Aorta (tissue), 5 donors: Measurements from ENCODE around the gene RNF180. TPM values are rescaled to one million over a fixed set of nuclear protein-coding genes. Genes with fewer than 3 reads are reported as not detected.
"Not testable (repeated sequence)": the region's sequence is repeated elsewhere in the genome, so short reads cannot be mapped to it uniquely, and the experiment has no call there.

Experiments used
- ATAC-seq: fragments of 200-7000 bp; cut with Tn5 transposase; one replicate; pipeline ENCODE4 v1.9.1; 2022; ENCODE audit warnings: moderate library complexity; ENCODE audit not compliant: low FRiP score
- DNase-seq, 2 donors: peaks; one replicate each; pipeline ENCODE4 v3.0.0-alpha.2; 2020
- H3K27ac ChIP-seq, 2 donors: one replicate each; pipeline ENCODE4 v1.5.1; 2013; ENCODE audit warnings: low read length in 2 of 2, mild to moderate bottlenecking in 2 of 2, moderate library complexity in 2 of 2, control low read depth in 1 of 2, inconsistent platforms in 1 of 2, low read depth in 1 of 2
- H3K27me3 ChIP-seq, 2 donors: one replicate each; pipeline ENCODE4 v1.6.1; 2013; ENCODE audit warnings: control low read depth in 1 of 2, low read length in 1 of 2, mild to moderate bottlenecking in 1 of 2, moderate library complexity in 1 of 2; ENCODE audit not compliant: insufficient read depth in 2 of 2, control insufficient read depth in 1 of 2
- H3K36me3 ChIP-seq, 2 donors: one replicate each; pipeline ENCODE4 v1.6.1; 2013; ENCODE audit warnings: control low read depth in 1 of 2, low read length in 1 of 2, mild to moderate bottlenecking in 1 of 2; ENCODE audit not compliant: insufficient read depth in 2 of 2, control insufficient read depth in 1 of 2
- H3K4me1 ChIP-seq, 2 donors: one replicate each; pipeline ENCODE4 v1.6.1; 2013; ENCODE audit warnings: low read length in 2 of 2, control low read depth in 1 of 2, mild to moderate bottlenecking in 1 of 2, moderate library complexity in 1 of 2; ENCODE audit not compliant: insufficient read depth in 2 of 2, control insufficient read depth in 1 of 2
- H3K4me3 ChIP-seq, 2 donors: one replicate each; pipeline ENCODE4 v1.5.1; 2013; ENCODE audit warnings: low read length in 2 of 2, control low read depth in 1 of 2, mild to moderate bottlenecking in 1 of 2
- H3K9me3 ChIP-seq: one replicate; pipeline ENCODE4 v1.6.1; 2013; ENCODE audit warnings: mild to moderate bottlenecking, low read length; ENCODE audit not compliant: control insufficient read depth
- WGBS, 2 donors: extraction: QIAGEN DNeasy Blood & Tissue Kit; methylation state at CpG; one replicate each; pipeline ENCODE4 v1.1.7; 2013; 5-methylcytosine and 5-hydroxymethylcytosine counted together
- intact Hi-C, 2 donors: fragments of 100-400 bp; cut with DNase I; formaldehyde crosslinking; loops; one replicate each; pipeline versions ENCODE4 v1.14.2 to v1.15.0; 2022
- polyA plus RNA-seq, 2 donors: library from polyadenylated mRNA; stranded (reverse); fragments of 200-250 nt; gene quantifications; one replicate each; pipeline ENCODE4 v1.2.3, GENCODE V29; 2013
- total RNA-seq, 2 donors: library from RNA; stranded (reverse); fragmentation: NEBNext Ultra II Directional; extraction: Animal tissue kit (Norgen Biotek cat#: 25700); gene quantifications; one replicate each; pipeline ENCODE4 v1.2.1, GENCODE V29; 2021
- donor health status: healthy with polysubstance abuse.
- donor health status: Bipolar disorder and iron deficiency.
- donor health status: DM: no; HTN: no; CAD: no.
- donor health status: DM: no; HTN: no; CAD: no.
- donor health status: DM: yes; HTN: yes; CAD: no.

RNF180 gene
- total and polyA plus RNA-seq, 4 donors = 6.1 to 44.5 (median 19.7) TPM

GRCh38 chr5:64269164-64269563 is 103.5 kb downstream of the RNF180 start:
- Histone ChIP-seq H3K36me3 (no peaks in the 10 kb centered on the region), H3K4me1 (peaks cover 3 to 6% of the 10 kb centered on the region in 2 donors), H3K4me3 (no peak overlapping the region), H3K27me3 (no peaks in the 10 kb centered on the region), H3K9me3 (no peaks in the 10 kb centered on the region), H3K27ac (no peak overlapping the region)
- ATAC-seq (no peak), DNase-seq (no peak)
- intact Hi-C loops = no loop called here
- 61% methylated on average over 4 of the region's 4 CpGs for WGBS, 2 donors

DNA sequence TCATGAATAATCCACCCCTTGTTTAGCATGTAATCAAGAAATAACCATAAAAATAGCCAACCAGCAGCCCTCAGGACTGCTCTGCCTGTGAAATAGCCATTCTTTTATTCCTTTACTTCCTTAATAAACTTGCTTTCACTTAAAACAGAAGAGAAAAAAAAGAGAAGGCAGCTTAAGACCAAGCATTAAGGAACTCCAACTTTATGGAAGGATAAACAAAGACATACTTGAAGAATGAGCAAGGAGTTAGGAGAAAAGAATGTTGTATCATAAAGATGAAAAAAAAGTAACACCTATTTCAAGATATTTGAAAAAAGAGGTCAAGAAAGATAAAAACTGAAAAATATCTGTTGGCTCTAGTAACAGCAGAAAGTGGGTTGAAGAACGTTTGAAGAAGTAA is 107.6 kb downstream of the RNF180 start:
- no peaks in the 10 kb centered on the region for H3K27me3 ChIP-seq
- 3 to 5% methylated on average over 1 of the region's 1 CpG for WGBS, 2 donors
- DNase-seq = no peak
- no peak overlapping the region for H3K27ac ChIP-seq
- intact Hi-C loops = no loop called here
- no peak for ATAC-seq
- no peaks in the 10 kb centered on the region for H3K9me3 ChIP-seq
- H3K36me3 ChIP-seq = no peaks in the 10 kb centered on the region
- H3K4me3 ChIP-seq = no peak overlapping the region
- H3K4me1 ChIP-seq = peaks cover 5 to 11% of the 10 kb centered on the region in 2 donors

- intact Hi-C loops = no loop called here
Measured at GRCh38 chr5:64285188-64286130, 119.8 kb downstream of the RNF180 start.

DNA sequence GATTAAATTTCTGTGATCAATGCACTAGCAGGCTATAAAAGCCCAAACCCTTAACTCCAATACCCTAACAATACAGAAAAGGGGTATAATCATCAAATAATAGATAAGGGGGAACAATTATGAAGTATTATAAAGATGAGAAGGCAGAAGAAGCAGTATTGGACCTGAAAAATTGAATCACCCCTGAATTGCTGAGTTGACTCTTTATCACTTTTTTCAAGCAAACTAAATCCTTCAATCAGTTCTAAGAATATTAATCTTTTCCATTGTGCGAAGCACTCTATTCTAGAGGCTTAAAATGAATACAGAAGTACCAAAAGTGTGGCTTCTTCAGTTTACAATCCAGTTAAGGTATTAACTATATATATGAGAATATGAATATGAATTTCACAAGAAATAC is 120.7 kb downstream of the RNF180 start:
- WGBS, 2 donors = 97 to 100% methylated on average over 1 of the region's 1 CpG
- intact Hi-C loops = no loop called here

More at GRCh38 chr5:64285188-64286130, 119.8 kb downstream of the RNF180 start:
- no peak for ATAC-seq
- no peak overlapping the region for H3K27ac ChIP-seq
- H3K4me3 ChIP-seq = no peak overlapping the region
- WGBS, 2 donors = 86 to 88% methylated on average over 8 of the region's 8 CpGs
- H3K36me3 ChIP-seq = no peaks in the 10 kb centered on the region
- no peaks in the 10 kb centered on the region for H3K4me1 ChIP-seq
- DNase-seq = no peak
- H3K9me3 ChIP-seq = no peaks in the 10 kb centered on the region
- no peaks in the 10 kb centered on the region for H3K27me3 ChIP-seq

DNA sequence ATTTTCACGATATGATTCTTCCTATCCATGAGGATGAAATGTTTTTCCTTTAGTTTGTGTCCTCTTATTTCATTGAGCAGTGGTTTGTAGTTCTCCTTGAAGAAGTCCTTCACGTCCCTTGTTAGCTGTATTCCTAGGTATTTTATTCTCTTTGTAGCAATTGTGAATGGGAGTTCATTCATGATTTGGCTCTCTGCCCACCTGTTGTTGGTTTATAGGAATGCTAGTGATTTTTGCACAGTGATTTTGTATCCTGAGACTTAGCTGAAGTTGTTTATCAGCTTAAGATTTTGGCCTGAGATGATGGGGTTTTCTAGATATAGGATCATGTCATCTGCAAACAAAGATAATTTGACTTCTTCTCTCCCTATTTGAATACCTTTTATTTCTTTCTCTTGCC is 122.9 kb downstream of the RNF180 start:
- ATAC-seq, DNase-seq, H3K9me3 ChIP-seq, H3K27ac ChIP-seq, H3K4me3 ChIP-seq, H3K36me3 ChIP-seq, intact Hi-C loops, H3K27me3 ChIP-seq, H3K4me1 ChIP-seq: not testable (repeated sequence)
- 97 to 100% methylated on average over 2 of the region's 2 CpGs for WGBS, 2 donors

More for the DNA sequence above, 120.7 kb downstream of the RNF180 start:
- no peaks in the 10 kb centered on the region for H3K4me1 ChIP-seq
- no peaks in the 10 kb centered on the region for H3K36me3 ChIP-seq
- ATAC-seq = no peak
- DNase-seq = no peak
- no peaks in the 10 kb centered on the region for H3K27me3 ChIP-seq
- H3K4me3 ChIP-seq = no peak overlapping the region
- no peaks in the 10 kb centered on the region for H3K9me3 ChIP-seq
- no peak overlapping the region for H3K27ac ChIP-seq

DNA sequence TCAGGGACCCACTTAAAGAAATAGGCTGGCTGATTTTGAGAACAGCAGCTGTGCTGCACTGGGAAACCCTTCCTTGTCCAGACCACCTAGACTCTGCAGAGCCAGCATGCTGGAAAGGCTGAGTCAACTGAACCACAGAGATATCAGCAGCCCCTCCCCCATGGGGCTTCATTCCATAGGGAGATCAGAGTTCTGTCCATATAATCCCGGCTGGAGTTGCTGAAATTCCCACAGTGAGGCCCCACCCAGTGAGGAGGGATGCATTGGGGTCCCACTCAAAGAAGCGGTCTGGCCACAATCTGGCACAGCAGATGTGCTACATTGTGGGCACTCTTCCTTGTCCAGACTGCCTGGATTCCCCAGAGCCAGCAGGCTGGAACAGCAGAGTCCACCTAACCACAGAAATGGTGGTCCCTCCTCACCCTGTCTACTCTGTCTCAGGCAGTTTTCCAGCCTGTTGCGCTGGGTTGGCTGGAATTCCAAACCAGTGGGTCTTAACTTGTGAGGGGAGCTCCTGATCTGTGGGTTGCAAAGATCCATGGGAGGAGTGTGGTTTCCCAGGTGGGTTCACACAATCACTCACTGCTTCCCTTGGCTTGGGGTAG is 127.1 kb downstream of the RNF180 start:
- Histone ChIP-seq H3K27me3 (no peaks in the 10 kb centered on the region), H3K4me1 (no peaks in the 10 kb centered on the region), H3K4me3 (no peak overlapping the region), H3K27ac (no peak overlapping the region), H3K9me3 (no peaks in the 10 kb centered on the region), H3K36me3 (no peaks in the 10 kb centered on the region)
- intact Hi-C loops = no loop called here
- no peak for ATAC-seq
- 85 to 90% methylated on average over 3 of the region's 3 CpGs for WGBS, 2 donors
- DNase-seq = no peak

DNA sequence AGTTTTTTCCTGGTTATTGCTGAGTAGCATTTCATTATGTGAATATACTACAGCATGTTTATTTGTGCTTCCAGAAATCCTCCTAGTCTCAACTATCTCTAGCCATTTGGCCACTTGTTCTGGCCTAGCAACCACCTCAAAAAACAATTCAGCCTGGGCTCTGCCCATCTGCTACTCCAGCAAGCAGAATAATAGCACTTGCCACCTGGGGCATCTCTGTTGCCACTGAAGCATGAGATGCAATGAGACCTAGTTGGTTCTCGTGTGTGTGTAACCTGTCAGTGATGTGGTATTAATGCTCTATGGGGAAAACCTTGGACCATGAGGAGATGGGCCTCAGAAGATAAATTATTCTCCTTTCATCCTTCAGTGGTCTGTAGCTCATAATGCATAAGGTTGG is 129.5 kb downstream of the RNF180 start:
- H3K36me3 ChIP-seq = no peaks in the 10 kb centered on the region
- H3K27me3 ChIP-seq = no peaks in the 10 kb centered on the region
- ATAC-seq = no peak
- H3K4me1 ChIP-seq = no peaks in the 10 kb centered on the region
- H3K27ac ChIP-seq = no peak overlapping the region
- no peak overlapping the region for H3K4me3 ChIP-seq
- DNase-seq = no peak
- no peaks in the 10 kb centered on the region for H3K9me3 ChIP-seq
- 92 to 96% methylated on average over 1 of the region's 1 CpG for WGBS, 2 donors
- intact Hi-C loops = no loop called here

- no peaks in the 10 kb centered on the region for H3K4me1 ChIP-seq
- no peaks in the 10 kb centered on the region for H3K9me3 ChIP-seq
- intact Hi-C loops = no loop called here
- 93% methylated on average over 1 of the region's 1 CpG for WGBS, 2 donors
- DNase-seq (no peak), ATAC-seq (no peak)
- no peak overlapping the region for H3K27ac ChIP-seq
- no peaks in the 10 kb centered on the region for H3K36me3 ChIP-seq
- H3K27me3 ChIP-seq = no peaks in the 10 kb centered on the region
- H3K4me3 ChIP-seq = no peak overlapping the region
Measured at GRCh38 chr5:64298586-64298985, 132.9 kb downstream of the RNF180 start.

DNA sequence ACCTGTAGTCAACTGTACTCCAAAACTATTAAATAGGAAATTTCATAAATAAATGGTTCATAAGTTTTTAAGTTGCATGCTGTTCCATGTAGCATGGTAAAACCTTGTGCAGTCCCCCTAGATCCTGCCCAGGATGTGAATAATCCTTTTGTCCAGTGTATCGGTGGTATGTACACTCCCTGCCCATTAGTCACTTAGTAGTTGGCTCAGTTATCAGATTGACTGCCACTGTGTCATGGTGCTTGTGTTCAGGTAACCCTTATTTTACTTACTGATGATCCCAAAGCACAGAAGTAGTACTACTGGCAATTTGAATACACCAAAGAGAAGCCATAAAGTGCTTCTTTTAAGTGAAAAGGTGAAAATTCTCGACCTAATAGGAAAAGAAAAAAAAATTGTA is 134.2 kb downstream of the RNF180 start:
- WGBS, 2 donors = 64 to 65% methylated on average over 2 of the region's 2 CpGs
- Histone ChIP-seq H3K36me3 (no peaks in the 10 kb centered on the region), H3K27ac (no peak overlapping the region), H3K4me1 (no peaks in the 10 kb centered on the region), H3K9me3 (no peaks in the 10 kb centered on the region), H3K4me3 (no peak overlapping the region), H3K27me3 (no peaks in the 10 kb centered on the region)
- intact Hi-C loops = no loop called here
- no peak for DNase-seq
- no peak for ATAC-seq
